ENCODE data around the gene BMERB1.
"Not testable (repeated sequence)": the region's sequence is repeated elsewhere in the genome, so short reads cannot be mapped to it uniquely, and the experiment has no call there.

Gene BMERB1

DNA sequence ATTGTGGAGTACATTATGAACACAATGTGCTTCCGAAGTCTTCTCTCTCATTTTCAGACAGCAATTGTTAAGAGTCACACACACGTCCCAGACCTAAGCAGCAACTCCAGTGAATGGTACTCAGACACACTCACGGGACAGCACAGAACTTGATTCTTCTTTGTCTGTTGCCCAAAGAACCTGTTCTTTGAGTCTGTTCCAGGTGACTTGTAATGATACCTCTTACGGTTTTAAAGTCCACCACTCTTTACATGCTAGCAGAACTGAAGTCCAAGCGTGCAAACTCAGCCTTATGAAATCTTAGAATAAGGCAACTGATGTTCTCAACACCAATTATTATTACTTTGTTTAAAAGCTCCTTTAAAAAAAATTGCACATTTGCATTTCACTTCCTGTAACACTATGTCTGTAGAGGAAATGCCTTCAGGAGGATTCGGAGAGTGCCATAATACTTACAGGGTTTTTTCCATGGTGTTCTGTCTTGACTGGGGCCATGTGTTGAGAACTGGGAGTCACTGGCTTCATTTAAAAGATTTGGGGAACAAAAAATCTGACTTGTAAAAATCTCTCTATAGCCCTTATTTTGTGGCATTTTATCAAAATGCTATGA, 160.4 kb downstream of the BMERB1 start:
- DNase-seq (ENCODE audit: low spot score): no peak

- DNase-seq (ENCODE audit: low spot score): no peak
Measured at GRCh38 chr16:15597135-15597534, 162.7 kb downstream of the BMERB1 start.

DNA sequence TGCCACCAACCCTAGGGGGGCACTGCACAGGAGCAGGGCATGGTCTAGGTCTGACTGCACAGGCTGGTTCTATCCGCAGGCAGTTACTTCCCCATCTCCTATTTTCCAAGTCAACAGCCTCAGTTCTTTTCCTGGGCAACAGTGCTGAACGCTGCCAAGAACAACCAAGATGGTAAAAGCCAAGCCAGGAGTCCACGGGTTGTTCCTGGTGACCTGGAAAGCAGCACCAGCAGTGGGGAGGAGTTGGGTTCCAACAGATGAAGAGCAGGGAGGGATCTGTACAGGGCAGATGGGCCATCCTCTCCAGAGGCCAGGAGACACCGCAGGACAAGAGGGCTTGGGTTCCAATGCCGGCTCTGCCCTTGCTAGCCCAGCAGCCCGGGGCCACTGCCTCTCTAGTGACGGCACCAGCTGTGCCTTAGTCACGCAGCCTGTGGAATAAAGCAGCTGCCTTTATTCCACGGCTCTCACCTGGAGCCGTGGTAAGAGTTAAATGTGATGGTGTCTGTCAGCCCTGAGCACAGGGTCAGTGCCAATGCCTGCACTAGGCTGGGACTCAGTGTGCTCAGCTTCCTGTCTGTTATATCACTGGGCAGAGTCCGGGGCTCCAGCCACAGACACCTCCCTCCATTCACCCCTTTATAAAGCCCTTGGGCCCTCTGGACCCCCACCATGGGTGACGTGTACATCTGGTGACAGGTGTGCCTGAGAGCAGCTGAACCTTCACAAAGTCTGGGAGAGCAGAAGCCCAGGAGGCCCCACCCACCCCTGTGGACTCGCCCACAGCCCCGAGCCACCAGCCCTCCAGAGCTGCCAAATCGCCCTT, 163.6 kb downstream of the BMERB1 start:
- DNase-seq (ENCODE audit: low spot score): no peak

GRCh38 chr16:15598648-15599190, 164.3 kb downstream of the BMERB1 start:
- no peak for DNase-seq (ENCODE audit: low spot score)

DNA sequence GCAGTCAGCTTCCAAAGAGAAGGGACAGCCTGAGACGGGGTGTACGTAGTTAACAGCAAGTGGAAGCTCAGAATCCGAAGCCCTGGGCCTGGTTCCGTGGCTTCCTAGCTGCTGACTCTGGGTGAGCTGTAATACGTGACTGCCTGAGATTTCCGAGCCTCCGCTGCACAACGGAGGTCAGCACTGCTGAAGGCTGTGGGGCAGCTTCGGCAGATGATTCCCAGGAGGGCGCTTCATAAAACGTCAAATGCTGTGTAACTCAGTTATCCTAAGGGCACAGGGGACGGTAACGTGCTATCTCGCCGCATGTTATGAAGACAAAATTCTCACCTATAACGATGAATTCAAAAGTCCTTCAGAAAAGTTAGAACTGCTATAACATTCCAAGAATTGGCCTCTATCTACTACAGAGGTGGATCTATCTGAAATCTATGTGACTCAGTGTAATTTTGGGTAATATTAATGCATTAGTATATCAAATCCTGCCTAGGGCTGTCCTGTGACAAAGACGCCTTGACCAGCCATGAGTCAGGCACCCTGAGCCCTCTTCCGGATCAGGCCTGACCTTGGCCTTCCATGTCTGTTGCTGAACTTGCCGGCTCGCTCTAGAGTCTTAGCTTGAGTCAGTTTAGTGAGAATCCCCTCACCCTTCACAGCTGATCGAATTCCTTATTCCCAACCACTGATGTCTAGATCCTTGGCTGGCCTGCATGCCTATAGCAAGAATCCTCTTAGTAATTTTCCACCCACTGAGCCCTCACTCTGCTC, 165.1 kb downstream of the BMERB1 start:
- no peak for DNase-seq (ENCODE audit: low spot score)

GRCh38 chr16:15601212-15601879, 167.0 kb downstream of the BMERB1 start:
- DNase-seq (ENCODE audit: low spot score): no peak

DNA sequence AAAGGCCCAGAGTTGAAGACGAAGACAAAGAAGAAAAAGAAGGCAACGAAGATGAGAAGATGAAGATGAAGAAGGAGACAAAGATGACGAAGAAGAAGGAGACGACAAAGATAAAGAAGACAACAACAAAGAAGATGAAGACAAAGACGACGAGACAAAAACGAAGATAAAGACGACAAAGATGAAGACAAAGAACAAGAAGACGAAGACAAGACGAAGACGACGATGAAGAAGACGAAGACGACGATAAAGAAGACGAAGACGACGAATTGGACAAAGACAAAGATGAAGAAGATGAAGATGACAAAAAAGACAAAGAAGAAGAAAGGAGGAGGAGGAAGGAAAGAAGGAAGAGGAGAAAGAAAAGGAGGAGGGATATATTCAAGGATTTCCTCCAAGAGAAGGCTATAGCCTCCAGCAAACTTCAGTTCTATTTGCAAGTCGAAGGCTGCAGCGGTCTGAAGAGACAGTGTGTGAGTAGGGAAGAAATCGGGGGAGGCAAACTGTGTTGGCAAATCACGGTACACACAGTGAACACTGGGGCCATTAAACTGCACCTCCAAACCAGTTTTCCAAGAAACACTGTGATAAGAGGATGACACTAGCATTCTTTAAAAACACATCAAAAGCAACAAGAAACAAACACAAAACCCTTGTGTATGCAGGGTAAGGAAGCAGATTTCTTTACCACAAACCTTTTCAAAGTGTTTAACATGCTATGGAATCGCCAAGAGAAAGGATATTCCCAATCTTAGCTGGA, 168.1 kb downstream of the BMERB1 start:
- DNase-seq (ENCODE audit: low spot score): no peak

DNA sequence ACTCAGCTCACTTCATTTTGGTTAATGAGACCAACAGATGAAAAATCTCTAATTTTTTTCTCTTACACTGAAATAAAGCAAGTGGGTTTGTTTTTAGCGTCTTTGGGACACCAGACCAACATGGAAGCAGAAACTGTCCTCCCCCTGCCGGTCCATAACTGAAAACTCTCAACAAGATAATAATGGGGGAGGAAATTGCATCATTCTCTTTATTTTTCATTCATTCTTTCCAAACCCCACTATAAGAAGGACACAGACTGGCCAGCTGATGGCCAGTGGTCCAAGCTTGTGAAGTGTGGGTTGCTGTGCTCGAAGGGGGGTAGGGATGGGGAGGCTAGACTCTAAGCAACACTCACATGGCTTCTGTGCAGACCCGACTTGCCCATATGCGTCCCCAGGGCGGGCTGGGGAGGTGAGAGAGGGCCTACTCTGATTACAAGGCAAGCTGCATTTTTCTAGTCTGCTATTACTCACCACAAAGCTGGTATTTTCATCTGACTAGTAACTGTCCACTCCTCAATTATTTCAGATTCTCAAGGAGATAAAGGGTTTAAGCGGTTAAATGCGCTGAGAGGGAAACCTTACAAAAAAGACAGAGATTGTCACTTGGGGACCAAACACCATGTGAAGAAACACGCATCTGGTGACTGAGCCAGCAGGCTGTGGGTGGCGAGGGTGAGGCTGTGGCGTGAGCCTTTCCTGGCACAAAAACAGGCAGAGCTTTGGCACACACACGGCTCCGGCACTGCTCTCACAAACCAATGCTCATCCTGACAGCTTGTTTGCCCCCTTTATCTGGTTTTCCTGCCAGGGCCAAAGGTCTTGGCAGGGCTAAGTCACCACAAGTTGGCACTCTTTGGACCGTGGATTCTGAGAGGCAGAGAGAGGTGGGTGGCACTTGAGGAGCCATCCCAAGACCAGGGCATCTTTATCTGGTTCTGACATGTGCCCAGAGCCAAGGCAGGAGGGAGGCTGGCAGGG, 170.4 kb downstream of the BMERB1 start:
- no peak for DNase-seq (ENCODE audit: low spot score)

DNA sequence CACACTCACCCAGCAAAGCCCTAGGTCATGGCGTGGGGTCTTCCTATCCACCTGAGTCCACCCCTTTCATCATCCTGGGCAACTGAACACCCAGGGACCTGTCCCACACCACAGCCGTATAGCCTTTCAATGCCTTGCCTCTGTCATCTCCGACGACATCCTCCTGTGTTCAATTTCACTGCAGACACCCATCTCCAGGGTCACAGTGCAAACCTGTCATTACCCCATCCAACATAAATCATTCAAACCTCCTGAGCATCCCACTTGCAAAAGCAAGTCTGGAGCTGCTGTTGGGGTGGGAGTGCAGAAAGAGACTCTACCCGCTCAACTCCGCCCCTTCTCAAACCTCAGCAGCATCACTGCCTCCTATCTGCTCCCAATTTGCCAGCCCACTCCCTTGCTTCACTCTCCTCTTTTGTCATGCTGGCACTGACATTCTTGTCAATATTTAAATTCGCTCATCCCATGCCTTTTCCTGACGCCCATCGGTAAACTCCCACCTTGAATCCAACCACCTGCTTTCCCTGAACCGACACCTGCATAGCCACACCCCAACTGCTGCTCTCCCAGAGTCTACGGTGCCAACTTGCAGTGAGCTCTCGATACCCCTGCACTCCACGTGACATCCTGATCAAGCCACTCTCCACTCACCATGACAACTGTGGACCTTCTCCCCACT, 171.6 kb downstream of the BMERB1 start:
- no peak for DNase-seq (ENCODE audit: low spot score)

GRCh38 chr16:15606518-15607220, 172.3 kb downstream of the BMERB1 start:
- no peak for DNase-seq (ENCODE audit: low spot score)

GRCh38 chr16:15607221-15607699, 172.9 kb downstream of the BMERB1 start:
- not testable (repeated sequence) for DNase-seq (ENCODE audit: low spot score)

DNA sequence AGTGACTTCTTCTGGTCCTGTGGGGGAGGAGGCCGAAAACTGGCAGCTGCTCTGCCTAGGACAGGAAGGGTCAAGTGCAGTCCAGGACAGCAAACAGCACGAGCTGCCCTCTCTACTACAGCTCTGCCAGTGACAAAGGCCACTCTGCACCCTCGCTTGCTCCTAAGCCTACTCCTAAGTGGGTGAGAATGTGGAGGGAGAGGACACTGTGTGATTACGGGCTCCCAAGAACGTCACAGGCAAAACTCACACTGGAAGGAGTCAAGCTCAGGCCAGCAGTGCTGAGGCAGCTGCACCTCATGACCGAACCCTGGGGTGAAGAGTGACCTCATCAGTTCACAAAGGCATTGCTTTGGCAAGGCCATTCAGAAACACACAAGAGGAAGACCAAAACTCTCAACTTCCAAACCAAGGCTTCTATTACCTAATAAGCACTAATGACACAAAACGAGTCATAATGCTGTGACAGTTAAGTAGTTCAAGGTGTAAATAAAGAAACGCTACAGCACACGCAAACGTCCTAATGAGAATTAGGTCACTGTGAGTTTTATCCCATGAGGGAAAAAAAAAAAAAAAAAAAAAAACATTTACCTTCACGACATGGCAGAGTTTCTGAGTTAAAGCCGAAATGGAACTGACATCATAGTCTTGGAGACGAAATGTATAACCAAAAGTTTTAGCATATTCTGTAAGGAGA, 173.5 kb downstream of the BMERB1 start:
- no peak for DNase-seq (ENCODE audit: low spot score)

GRCh38 chr16:15608398-15609285, 174.3 kb downstream of the BMERB1 start:
- no peak for DNase-seq (ENCODE audit: low spot score)

DNA sequence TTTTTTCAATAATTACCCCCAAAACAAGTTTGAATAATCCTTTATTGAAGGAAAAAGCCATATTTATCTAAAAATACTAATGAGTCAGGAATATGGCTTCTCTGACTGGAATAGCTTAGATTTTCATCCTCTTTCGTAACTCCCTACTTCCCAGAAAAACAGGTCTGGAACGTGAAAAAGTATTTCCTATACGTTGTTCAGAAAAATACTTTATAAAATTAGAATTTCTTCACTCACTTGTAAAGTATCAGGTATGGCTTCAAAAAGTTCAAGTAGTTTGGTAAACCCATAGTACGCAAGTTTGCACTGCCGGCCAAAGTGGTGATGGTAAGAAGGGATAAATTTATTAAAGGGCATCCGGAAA, 174.9 kb downstream of the BMERB1 start:
- DNase-seq (ENCODE audit: low spot score): no peak

- DNase-seq (ENCODE audit: low spot score): no peak
Measured at GRCh38 chr16:15610369-15610871, 176.0 kb downstream of the BMERB1 start.

GRCh38 chr16:15611610-15612009, 177.2 kb downstream of the BMERB1 start:
- no peak for DNase-seq (ENCODE audit: low spot score)

DNA sequence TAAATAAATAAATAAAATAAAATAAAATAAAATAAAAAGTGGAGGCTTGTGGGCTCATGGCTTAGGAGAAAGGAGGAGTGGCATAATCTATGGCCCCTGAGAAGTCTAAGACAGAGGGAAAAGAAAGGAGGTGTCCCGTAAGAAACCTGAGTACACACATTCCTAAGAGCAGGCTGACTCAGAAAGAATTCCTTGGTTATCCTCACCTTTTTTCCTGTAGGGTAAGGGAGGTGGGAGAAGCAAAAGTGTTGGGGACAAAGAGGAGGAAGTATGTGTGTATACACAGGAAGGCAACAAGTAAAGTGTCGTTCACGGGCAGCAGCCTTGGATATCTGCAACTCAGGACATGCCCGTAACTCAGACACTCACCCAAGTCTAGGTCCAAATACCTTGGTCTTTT, 179.3 kb downstream of the BMERB1 start:
- DNase-seq (ENCODE audit: low spot score): peak; percentile 15
